ENCODE data around the gene GBF1. TPM values are rescaled to one million over a fixed set of nuclear protein-coding genes. Genes with fewer than 3 reads are reported as not detected.
A peak's percentile ranks its signal among the peaks of the same experiment; 100 is the strongest.

The GBF1 gene
- total and polyA plus RNA-seq, 10 of the 15 experiments (the other 5 are each of a cell fraction or from before 2014, with no cell fraction given): 0.82 to 42.0 (median 21.8) TPM

GRCh38 chr10:102281102-102281487 is 35.8 kb downstream of the GBF1 start:
- H3K4me3 ChIP-seq: peak overlapping the region; percentile 14; the same call in 1 of the 2 replicates
- SMC1A ChIA-PET (ENCODE audit: uncharacterized antibody, unreplicated experiment): interaction anchor here (1.0 to 1.9 kb wide), 2 partner anchors 49 to 60 kb away, joined by 3 to 4 read pairs; no protein-coding TSS in a partner anchor
- in situ Hi-C loops (cut with MboI): no loop called here
- 0 out of 2 replicates have a peak overlapping the region, but pooled peaks have one; percentile 1 for H3K4me2 ChIP-seq (ENCODE audit: control insufficient read depth, insufficient read depth)
- RAD21 ChIA-PET (ENCODE audit: unreplicated experiment): no interaction called here
- no peaks in the 10 kb centered on the region for H3K27me3 ChIP-seq (replicated peaks in 1 of 2; ENCODE audit: control insufficient read depth in 2 of 2, insufficient read depth in 2 of 2, low read length in 1 of 2)
- peak overlapping the region; percentile 28 for H3K27ac ChIP-seq (ENCODE audit: control insufficient read depth, insufficient read depth)
- no peak for DNase-seq (ENCODE audit: low read depth, low spot score)
- peaks cover 6% of the 10 kb centered on the region; the same call in 1 of the 2 replicates for H3K4me1 ChIP-seq (ENCODE audit: control insufficient read depth, insufficient read depth, low read length)
- TF ChIP-seq TCF12 (IDR thresholded peaks at IDR 0.05; ENCODE audit: low read depth, low read length) (0 out of 2 replicates have a peak, but pooled peaks have one; percentile 50), IKZF2 (IDR thresholded peaks at IDR 0.05) (no peak)
- no peak overlapping the region for H3K9ac ChIP-seq (ENCODE audit: control insufficient read depth, insufficient read depth, low read length)
- peaks cover 30% of the 10 kb centered on the region for H3K79me2 ChIP-seq (ENCODE audit: control insufficient read depth, insufficient read depth, low read length)
- no TSS peak for BruUV-seq (replicated peaks)
- POLR2A ChIA-PET: interaction anchor here (0.5 to 0.8 kb wide), 2 partner anchors 15 to 123 kb away, joined by 3 to 5 read pairs; no protein-coding TSS in a partner anchor
- H3K36me3 ChIP-seq (ENCODE audit: control insufficient read depth in 2 of 2, insufficient read depth in 2 of 2, low read length in 1 of 2): peaks cover 0 to 3% of the 10 kb centered on the region in 2 experiments; a peak in 2 of 4 replicates
- H4K20me1 ChIP-seq (ENCODE audit: control insufficient read depth, insufficient read depth): no peaks in the 10 kb centered on the region
- no peak for FAIRE-seq
- intact Hi-C loops (cut with micrococcal nuclease; ENCODE audit: unreplicated experiment): no loop called here
- 64% methylated on average over 3 of the region's 3 CpGs for WGBS (ENCODE audit: insufficient coverage, insufficient replicate concordance, low lambda C conversion rate, missing lambda C conversion rate)
- no peak for ATAC-seq
- CTCF ChIA-PET: interaction anchor here (4.9 kb wide), 1 partner anchor 50 kb away, joined by 23 read pairs; no protein-coding TSS in a partner anchor
- no peaks in the 10 kb centered on the region for H3K9me3 ChIP-seq (replicated peaks; ENCODE audit: control insufficient read depth, insufficient read depth, low read length)
- H2AFZ ChIP-seq (ENCODE audit: control insufficient read depth, low read depth, low read length): no peak overlapping the region

- ChIA-PET SMC1A (ENCODE audit: uncharacterized antibody, unreplicated experiment) (interaction anchor here (0.7 to 3.0 kb wide), 10 partner anchors 10 to 57 kb away, joined by 3 to 16 read pairs (median 4); no protein-coding TSS in a partner anchor), RAD21 (ENCODE audit: unreplicated experiment) (interaction anchor here (0.6 to 0.8 kb wide), 3 partner anchors 52 to 125 kb away, joined by 3 to 5 read pairs (median 3); no protein-coding TSS in a partner anchor), POLR2A (interaction anchor here (1.0 kb wide), 1 partner anchor 23 kb away, joined by 3 read pairs; no protein-coding TSS in a partner anchor), CTCF (interaction anchor here (0.6 to 1.9 kb wide), 6 partner anchors 15 to 368 kb away, joined by 3 to 6 read pairs (median 4); no protein-coding TSS in a partner anchor)
- ATAC-seq: peak; percentile 43
- Histone ChIP-seq H3K27ac (ENCODE audit: control insufficient read depth, insufficient read depth) (0 out of 2 replicates have a peak overlapping the region, but pooled peaks have one; percentile 15), H3K36me3 (ENCODE audit: control insufficient read depth in 2 of 2, insufficient read depth in 2 of 2, low read length in 1 of 2) (no peaks in the 10 kb centered on the region), H3K9me3 (replicated peaks; ENCODE audit: control insufficient read depth, insufficient read depth, low read length) (no peaks in the 10 kb centered on the region), H3K9ac (ENCODE audit: control insufficient read depth, insufficient read depth, low read length) (no peak overlapping the region), H4K20me1 (ENCODE audit: control insufficient read depth, insufficient read depth) (no peaks in the 10 kb centered on the region), H3K4me2 (ENCODE audit: control insufficient read depth, insufficient read depth) (0 out of 2 replicates have a peak overlapping the region, but pooled peaks have one; percentile 11), H3K4me1 (ENCODE audit: control insufficient read depth, insufficient read depth, low read length) (peaks cover 6% of the 10 kb centered on the region; the same call in 1 of the 2 replicates), H2AFZ (ENCODE audit: control insufficient read depth, low read depth, low read length) (no peak overlapping the region), H3K79me2 (ENCODE audit: control insufficient read depth, insufficient read depth, low read length) (peaks cover 37% of the 10 kb centered on the region), H3K27me3 (replicated peaks in 1 of 2; ENCODE audit: control insufficient read depth in 2 of 2, insufficient read depth in 2 of 2, low read length in 1 of 2) (no peaks in the 10 kb centered on the region), H3K4me3 (no peak overlapping the region)
- 3% methylated on average over 2 of the region's 2 CpGs for WGBS (ENCODE audit: insufficient coverage, insufficient replicate concordance, low lambda C conversion rate, missing lambda C conversion rate)
- no peak for DNase-seq (ENCODE audit: low read depth, low spot score)
- in situ Hi-C loops (cut with MboI): no loop called here
- BruUV-seq (replicated peaks): TSS peak; percentile 12
- intact Hi-C loops (cut with micrococcal nuclease; ENCODE audit: unreplicated experiment): no loop called here
- no peak for FAIRE-seq
- TF ChIP-seq BCL11A (IDR thresholded peaks at IDR 0.05; ENCODE audit: low read depth, low read length): no peak
- TF ChIP-seq CREM (IDR thresholded peaks at IDR 0.05; ENCODE audit: low read depth): no peak
- TF ChIP-seq PBX3 (IDR thresholded peaks at IDR 0.05; ENCODE audit: insufficient replicate concordance, low read depth, low read length): no peak
- no peak for TF ChIP-seq ZBTB11 (CRISPR knock-in tag; IDR thresholded peaks at IDR 0.05)
- TF ChIP-seq KLF5 (IDR thresholded peaks at IDR 0.05; ENCODE audit: partially characterized antibody): no peak
- no peak for TF ChIP-seq TAF1 (IDR thresholded peaks at IDR 0.05; ENCODE audit: borderline replicate concordance, low read depth, low read length)
- TF ChIP-seq MEF2A (IDR thresholded peaks at IDR 0.05; ENCODE audit: insufficient read depth, low read depth, low read length): no peak
- 0 out of 2 replicates have a peak, but pooled peaks have one; percentile 40 for TF ChIP-seq STAT3 (IDR thresholded peaks at IDR 0.05; ENCODE audit: low read depth, low read length)
These were observed 38.2 kb downstream of the GBF1 start for GRCh38 chr10:102283488-102283887.

Data from GM12878 (cell line).